PFSK-1 (cell line): ENCODE results near the gene GABRA4.

Experiments used
- FOXP2 ChIP-seq: optimal IDR thresholded peaks from 2 replicates; pipeline ENCODE3; 2011; ENCODE audit warnings: borderline replicate concordance, control low read depth, inconsistent platforms; ENCODE audit not compliant: insufficient read depth; ENCODE audit errors: extremely low read length, extremely low read depth
- POLR2AphosphoS5 ChIP-seq: IDR thresholded peaks from 2 replicates; pipeline ENCODE4 v1.6.1; 2012; ENCODE audit warnings: low read depth, mild to moderate bottlenecking, control low read depth, low read length, moderate library complexity
- REST ChIP-seq, 2 experiments: IDR thresholded peaks; 2 replicates each; pipeline versions ENCODE4 v1.6.1 to v1.8.0; 2011 to 2012; ENCODE audit warnings: low read depth in 2 of 2, low read length in 2 of 2, control low read depth in 1 of 2, inconsistent platforms in 1 of 2, mild to moderate bottlenecking in 1 of 2, moderate library complexity in 1 of 2; ENCODE audit not compliant: insufficient read depth in 1 of 2
- SIN3A ChIP-seq: IDR thresholded peaks from 2 replicates; pipeline ENCODE4 v1.6.1; 2012; ENCODE audit warnings: mild to moderate bottlenecking, low read length, moderate library complexity, borderline replicate concordance; ENCODE audit not compliant: insufficient read depth
- TAF1 ChIP-seq: IDR thresholded peaks from 2 replicates; pipeline ENCODE4 v1.6.1; 2012; ENCODE audit warnings: low read length, control low read depth, borderline replicate concordance; ENCODE audit not compliant: insufficient read depth

- no peak for TF ChIP-seq TAF1
- TF ChIP-seq SIN3A: no peak
- no peak for TF ChIP-seq POLR2AphosphoS5
- no peak for TF ChIP-seq REST (IDR thresholded peaks at IDR 0.05; ENCODE audit: insufficient read depth in 1 of 2, low read depth in 2 of 2, low read length in 2 of 2)
- TF ChIP-seq FOXP2: no peak
Observed at GRCh38 chr4:46889410-46889809, 104.0 kb downstream of the GABRA4 start.
